Right renal pelvis (tissue), 4 donors: ENCODE measurements around the gene MSI2. TPM values are rescaled to one million over a fixed set of nuclear protein-coding genes. Genes with fewer than 3 reads are reported as not detected.

Source experiments
- DNase-seq, 4 donors: peaks; one replicate each; pipeline ENCODE4 v3.0.0-alpha.2; 2013; ENCODE audit warnings: low read depth in 4 of 4, low spot score in 3 of 4, missing footprints in 1 of 4
- polyA plus RNA-seq, 4 donors: library from polyadenylated mRNA; unstranded; fragments of 120-200 nt; gene quantifications; one replicate each; pipeline ENCODE4 v1.2.1, GENCODE V29; 2013; ENCODE audit not compliant: insufficient read length in 4 of 4

MSI2 gene
- polyA plus RNA-seq, 4 donors: 87.4 to 99.4 (median 98.4) TPM

DNA sequence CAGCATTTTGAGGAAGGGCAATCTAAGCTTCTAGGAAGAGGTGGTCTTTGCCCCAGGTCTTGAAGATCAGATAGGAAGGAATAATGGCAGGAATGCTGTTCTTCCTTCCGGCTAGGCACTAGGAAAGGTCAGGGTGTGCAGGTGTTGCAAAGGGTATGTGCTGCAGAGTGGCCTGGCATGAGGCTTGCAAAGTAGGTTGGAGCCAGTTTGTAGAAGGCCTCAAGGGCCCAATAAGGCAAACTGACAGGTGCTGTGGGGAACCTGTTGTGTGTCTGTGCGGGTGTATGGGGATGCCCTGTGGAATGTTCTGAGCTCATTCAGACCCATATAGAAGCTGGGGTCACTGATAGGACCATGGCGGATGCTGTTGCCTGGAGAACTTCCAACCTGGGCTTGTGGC, 12.7 kb downstream of the MSI2 start:
- no peak for DNase-seq

DNA sequence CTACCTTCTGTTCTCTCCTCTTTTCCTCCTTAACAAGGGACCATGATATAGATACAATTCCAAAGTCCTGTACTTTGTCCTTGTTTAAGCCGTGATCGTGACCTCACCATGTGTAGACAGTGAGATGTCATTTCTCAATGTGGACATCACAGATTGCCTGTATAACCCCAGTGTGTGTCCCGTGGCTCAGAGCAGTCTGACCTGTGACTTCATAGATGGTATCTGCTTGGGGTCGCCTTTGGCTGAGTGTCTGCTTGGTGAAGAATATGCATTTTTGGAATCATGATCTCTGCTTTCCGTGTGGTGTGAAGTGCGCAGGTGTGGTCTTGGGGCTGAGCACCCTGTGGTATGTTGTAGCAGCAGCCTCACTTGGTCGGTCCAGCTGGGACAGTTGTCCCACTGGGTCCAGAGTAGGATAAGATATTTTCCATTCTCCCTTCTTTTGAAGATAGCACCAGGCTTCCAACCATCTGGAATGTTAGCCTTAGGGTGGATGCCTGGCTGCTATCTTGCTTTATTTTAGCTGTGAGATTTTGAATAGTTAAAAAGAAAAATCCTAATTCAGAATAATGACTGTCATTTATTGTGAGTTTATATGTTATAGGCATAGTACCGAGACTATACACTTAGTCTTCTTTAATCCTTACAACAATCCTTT, 13.4 kb downstream of the MSI2 start:
- DNase-seq: no peak

- DNase-seq: no peak
Observed at GRCh38 chr17:57270801-57271245, 14.5 kb downstream of the MSI2 start.

DNA sequence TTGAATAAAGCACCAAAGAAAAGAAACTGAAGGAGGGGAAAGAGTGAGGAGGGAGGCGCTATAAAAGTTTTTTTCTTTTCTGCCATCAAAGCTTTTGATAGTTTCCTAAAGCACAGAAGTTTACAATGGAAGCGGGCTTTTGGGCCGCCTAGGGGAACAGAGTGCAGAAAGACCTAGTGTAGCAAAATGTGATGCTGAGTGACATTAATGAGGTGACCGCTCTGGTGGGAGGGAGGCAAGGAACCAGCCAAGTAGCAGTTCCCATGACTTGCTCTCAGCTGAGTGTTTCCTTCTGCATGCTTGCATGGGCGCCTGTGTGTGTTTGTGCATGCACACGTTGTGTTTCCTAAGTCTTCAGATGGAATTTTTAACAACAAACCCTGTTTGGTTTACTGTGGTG, 15.5 kb downstream of the MSI2 start:
- no peak for DNase-seq

- no peak for DNase-seq
Observed at GRCh38 chr17:57273490-57273889, 17.2 kb downstream of the MSI2 start.

DNA sequence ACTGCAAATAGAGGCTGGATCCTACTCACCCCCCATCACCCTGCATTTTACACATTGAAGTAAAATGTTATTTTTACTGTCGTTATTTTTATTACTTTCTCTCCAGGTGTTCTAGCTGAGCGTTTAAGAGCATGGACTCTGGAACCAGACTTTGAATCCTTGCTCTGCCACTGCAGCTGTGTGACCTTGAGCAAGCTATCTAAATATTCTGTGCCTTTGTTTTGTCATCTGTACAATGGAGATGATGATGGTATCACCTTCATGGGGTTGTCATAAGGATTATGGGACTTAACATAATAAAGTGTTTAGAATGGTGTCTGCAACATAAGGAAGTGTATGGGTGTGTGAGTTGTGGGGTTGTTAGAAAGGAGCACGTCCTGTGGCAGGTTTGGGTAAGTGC, 17.8 kb downstream of the MSI2 start:
- no peak for DNase-seq

DNA sequence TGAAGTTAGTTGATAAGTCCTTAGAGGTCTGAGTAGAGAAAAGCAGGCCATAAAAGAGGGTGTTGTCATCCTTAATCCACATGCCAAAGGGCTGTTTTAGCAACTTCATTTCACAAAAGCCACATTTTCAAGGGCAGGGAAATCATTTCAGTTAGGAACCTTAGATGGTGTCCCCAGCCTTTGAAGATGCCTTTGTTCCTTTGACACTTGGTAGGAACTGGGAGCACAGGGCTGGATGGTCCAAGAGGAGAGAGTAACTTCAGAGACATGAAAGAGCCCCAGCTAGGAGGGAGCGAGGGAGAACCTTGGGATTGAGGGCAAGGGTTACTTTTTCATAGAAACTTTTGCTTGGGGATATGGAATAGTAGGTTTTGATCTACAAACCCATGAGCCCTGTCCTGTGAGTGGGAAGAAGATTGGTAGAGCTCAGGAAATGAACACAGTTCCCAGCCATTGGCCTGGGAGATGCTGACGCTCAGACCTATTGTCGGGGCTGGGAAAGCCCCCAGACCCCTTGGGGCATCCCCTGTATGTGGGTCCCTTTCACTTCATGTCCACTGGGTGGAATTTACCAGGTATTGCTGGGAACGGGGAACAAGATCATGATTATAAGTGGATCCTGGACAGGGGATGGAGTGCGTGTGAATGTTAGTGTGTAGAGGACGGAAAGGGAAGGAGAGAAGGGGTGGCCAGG, 18.9 kb downstream of the MSI2 start:
- DNase-seq: no peak

DNA sequence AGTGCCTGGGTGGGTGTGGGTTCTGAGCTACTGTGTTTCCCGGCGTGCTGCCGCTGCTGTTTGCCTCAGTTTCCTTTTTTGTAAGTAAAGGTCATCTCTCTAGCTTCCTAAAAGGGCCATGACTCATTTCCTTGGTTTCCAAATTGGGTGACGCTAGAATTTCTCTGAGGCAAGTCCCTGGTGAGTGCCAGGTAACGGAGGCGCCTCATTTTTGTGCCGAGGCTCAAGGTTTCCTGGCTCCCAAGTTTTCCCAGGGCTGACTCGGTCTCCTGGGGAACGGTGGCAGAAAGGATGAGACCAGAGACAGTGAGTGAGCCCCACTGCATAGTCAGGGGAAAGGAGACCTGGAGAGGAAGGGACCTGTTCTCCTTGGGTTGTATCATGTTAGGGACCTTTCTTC, 20.3 kb downstream of the MSI2 start:
- no peak for DNase-seq

GRCh38 chr17:57277923-57278604, 21.7 kb downstream of the MSI2 start:
- no peak for DNase-seq

- DNase-seq: no peak
Observed at GRCh38 chr17:57278740-57279387, 22.5 kb downstream of the MSI2 start.

- no peak for DNase-seq
Observed at GRCh38 chr17:57279432-57279831, 23.1 kb downstream of the MSI2 start.

DNA sequence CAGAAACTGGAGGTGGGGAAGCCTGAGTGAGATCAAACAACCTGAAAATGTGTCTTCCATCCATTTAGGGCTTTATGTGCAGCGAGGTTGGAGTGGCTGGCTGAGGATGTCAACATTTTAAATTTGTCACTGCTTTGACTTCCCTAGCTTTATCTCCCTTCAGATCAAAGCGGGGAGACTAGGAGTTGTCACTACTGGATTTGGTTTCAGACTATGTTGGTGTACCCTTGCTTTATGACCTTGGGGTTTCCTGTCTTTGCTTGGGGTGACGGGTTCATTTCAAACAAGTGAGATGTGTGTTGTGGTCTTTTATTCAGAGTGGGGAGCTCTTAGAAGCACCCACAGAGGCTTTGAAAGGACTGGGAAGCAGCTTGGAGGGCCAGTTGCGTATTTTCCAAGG, 25.6 kb downstream of the MSI2 start:
- no peak for DNase-seq

DNA sequence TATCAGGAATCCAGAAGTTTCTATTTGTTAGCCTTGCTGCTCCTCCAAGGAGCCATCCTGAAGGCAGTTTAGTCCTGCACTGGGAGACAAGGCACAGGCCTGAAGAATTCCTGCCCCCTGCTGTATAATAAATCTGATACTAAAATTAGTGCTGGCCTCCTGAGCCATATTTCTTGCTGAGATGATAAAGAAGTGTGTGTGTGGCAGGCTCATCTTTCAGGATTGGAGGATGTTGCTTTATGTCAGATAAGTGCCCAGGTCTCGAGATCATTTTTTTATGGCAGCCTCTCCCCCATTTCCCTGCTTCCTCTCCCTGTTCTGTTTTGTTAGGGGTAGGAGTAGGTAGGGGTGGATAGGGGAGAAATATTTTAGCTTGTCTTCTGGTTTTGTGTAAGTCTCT, 26.0 kb downstream of the MSI2 start:
- DNase-seq: no peak

DNA sequence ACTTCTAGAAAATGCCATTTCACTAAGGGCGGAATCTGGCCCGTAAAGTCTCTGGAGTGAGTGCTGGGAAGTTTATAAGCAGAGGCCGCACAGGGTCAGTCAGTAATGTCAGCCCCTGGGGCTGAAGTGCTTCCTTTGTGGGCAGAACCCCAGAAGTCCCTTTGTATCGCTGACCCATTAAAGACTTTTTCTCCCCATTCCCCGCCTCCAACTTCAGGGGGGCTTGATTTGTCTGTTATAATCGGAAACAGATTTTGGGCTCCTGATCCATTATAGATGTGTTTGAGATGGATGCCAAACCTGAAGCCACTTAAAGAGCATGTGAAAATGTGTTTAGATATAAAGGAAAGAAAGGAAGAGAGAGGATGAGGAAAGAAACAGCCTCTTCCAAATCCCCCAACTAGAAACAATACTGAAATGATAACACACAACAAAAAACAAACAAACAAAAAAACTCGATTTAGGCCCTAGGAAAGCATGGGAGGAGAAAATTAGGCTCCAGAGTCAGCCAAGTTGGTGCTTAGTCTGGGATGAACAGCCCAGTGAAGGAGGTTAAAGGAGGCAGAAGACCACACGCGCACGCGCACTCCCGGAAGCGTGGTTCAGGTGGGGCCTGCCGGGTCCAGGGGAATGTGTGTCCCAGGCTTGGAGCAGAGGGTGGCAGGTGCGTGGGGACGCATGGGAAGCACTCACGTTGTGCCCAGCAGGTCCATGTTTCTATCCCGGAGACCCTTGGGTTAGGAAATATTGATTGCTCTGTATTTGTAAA, 27.1 kb downstream of the MSI2 start:
- DNase-seq: no peak

GRCh38 chr17:57284583-57284982, 28.3 kb downstream of the MSI2 start:
- DNase-seq: no peak

DNA sequence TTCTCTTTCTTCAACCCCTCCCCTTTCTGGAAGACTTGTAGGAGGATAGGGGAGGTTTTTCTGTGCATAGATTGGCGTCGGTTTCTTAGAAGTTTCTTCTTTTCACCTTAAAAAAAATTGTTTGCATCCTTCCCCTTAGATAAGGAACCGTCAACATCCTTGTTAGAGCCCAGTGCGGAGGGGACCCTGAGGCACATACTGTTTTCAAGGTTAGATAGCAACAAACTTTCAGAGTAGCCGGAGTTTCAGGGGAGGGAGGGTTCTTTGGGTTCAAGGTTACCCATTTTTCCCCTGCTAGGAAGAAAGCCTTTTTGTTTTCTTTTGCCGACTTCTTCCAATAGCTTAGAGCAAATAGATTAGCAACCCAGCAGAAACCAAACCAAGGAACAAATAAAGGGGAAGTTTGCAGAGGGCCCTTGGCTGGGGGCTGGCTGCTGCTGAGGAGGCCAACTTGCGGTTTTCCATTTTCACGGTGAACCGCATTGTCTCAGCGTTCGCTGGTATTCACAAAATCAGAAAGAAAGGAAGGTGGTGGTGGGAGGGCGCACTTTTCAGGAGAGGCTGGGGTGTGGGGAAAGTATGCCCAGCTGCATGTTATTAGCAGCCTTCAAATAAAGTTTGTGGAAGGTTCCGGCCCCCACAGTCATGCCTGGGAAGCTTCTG, 28.8 kb downstream of the MSI2 start:
- DNase-seq: no peak

DNA sequence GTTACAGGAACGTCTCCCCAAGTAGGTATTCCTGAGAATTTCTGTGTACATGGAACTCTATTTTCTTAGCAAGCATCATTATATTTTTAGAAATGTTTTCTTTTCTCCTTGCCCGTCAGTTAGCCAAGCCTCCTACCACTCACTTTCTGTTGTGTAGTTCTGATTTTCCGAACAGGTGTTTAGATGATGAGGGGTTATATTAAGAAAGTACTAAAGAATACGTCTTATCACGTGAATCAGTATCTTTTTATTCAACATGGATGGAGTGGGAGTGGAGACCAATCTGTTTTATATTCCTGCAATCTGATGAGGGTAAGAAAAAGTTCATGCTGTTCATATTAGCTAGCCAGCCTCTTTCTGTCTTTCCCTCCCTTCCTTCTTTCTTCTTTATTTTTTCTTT, 29.4 kb downstream of the MSI2 start:
- no peak for DNase-seq

GRCh38 chr17:57286399-57287105, 30.2 kb downstream of the MSI2 start:
- no peak for DNase-seq

GRCh38 chr17:57288040-57288772, 31.9 kb downstream of the MSI2 start:
- no peak for DNase-seq
